ENCODE results near the gene PDCL2. TPM values are rescaled to one million over a fixed set of nuclear protein-coding genes. Genes with fewer than 3 reads are reported as not detected.

The PDCL2 gene, protein sequence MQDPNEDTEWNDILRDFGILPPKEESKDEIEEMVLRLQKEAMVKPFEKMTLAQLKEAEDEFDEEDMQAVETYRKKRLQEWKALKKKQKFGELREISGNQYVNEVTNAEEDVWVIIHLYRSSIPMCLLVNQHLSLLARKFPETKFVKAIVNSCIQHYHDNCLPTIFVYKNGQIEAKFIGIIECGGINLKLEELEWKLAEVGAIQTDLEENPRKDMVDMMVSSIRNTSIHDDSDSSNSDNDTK
- not detected for total RNA-seq

DNA sequence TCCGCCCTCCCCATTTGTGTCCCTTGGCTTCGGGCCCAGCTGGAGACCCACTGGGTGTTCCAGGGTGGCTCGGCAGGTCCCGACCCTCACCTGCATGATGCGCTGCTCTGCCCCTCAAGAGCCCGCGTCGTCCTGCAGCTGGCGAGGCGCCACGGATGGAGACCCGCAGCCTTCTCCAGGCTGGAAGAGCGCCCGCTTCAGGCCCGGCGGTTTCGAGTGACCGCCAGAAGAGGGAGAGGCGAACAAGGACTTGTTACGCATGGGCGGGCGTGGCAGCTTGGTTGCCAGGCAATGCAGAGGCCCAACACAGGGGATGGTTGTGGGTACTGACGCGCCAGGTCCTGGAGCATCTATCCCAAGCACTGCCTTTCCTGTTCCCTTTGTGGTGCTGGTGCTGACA, at the start of gene PDCL2:
TSS of gene PDCL2 (minus strand) at position 232 of the 400 bp plus-strand sequence. CDS start at position 96, 136 bp downstream.
- Histone ChIP-seq H3K4me1 (no peaks in the 10 kb centered on the region), H3K4me3 (no peak within 1 kb of the TSS), H3K27ac (no peak within 1 kb of the TSS), H3K9me3 (no peaks in the 10 kb centered on the region), H3K9ac (ENCODE audit: low read depth in 2 of 2, low read length in 2 of 2) (no peak within 1 kb of the TSS), H3K27me3 (no peaks in the 10 kb centered on the region), H3K36me3 (no peaks in the 10 kb centered on the region)
- intact Hi-C loops (cut with DNase I): no loop called here
- TF ChIP-seq, protein P1, sequence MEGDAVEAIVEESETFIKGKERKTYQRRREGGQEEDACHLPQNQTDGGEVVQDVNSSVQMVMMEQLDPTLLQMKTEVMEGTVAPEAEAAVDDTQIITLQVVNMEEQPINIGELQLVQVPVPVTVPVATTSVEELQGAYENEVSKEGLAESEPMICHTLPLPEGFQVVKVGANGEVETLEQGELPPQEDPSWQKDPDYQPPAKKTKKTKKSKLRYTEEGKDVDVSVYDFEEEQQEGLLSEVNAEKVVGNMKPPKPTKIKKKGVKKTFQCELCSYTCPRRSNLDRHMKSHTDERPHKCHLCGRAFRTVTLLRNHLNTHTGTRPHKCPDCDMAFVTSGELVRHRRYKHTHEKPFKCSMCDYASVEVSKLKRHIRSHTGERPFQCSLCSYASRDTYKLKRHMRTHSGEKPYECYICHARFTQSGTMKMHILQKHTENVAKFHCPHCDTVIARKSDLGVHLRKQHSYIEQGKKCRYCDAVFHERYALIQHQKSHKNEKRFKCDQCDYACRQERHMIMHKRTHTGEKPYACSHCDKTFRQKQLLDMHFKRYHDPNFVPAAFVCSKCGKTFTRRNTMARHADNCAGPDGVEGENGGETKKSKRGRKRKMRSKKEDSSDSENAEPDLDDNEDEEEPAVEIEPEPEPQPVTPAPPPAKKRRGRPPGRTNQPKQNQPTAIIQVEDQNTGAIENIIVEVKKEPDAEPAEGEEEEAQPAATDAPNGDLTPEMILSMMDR (IDR thresholded peaks at IDR 0.05): no peak
- no peak for DNase-seq

DNA sequence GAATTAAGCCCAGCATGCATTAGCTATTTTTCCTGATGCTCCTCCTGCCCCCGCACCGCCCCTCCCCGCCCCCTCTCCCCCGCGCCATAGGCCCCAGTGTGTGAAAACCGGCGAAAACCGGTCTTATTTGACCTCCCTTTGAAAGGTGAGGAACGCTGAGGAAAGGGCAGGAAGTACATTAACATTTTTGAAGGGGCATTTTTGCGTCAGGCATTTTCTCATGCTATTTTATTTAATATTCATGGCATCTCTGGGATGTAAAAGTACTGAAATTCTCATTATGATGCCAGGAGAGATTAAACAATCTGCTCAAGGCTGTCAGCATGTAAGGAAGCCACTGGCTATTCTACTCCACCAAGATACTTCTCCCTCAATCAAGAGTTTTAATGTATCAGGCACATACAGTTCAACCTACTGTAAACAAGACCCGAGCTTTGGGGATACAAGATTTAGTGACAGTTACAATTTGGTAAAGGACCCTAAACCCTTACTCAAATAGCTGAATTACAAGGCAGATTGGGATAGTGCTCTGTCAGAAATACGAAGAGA, 45.3 kb upstream of the PDCL2 start:
- no peak overlapping the region for H3K4me3 ChIP-seq
- peaks cover 27% of the 10 kb centered on the region for H3K27me3 ChIP-seq
- H3K9ac ChIP-seq (ENCODE audit: low read depth in 2 of 2, low read length in 2 of 2): no peak overlapping the region
- no peaks in the 10 kb centered on the region for H3K36me3 ChIP-seq
- TF ChIP-seq, protein P1 (IDR thresholded peaks at IDR 0.05): no peak
- no peaks in the 10 kb centered on the region for H3K4me1 ChIP-seq
- H3K27ac ChIP-seq: no peak overlapping the region
- no peak for DNase-seq
- intact Hi-C loops (cut with DNase I): loop anchor here (10.0 kb wide), 1 partner anchor 293 kb away; the partner anchor contains the start of gene SRD5A3
- H3K9me3 ChIP-seq: no peaks in the 10 kb centered on the region

DNA sequence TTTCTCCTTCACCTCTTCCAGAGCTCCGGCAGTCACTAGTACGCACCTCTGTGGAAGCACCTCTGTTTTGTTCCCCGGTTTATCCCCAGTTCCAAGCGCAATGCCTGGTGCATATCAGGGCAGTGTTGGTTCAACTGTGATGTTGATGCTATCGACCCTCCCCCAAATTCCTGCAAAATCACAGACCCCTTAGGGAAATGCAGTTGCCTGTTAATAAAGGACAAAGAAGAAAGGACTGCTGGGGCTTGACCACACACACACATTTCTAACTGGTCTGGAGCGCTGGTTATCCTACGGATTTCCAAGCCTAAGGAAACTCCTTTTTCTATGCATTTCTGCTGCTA, 44.6 kb upstream of the PDCL2 start:
- no peak overlapping the region for H3K27ac ChIP-seq
- no peak overlapping the region for H3K9ac ChIP-seq (ENCODE audit: low read depth in 2 of 2, low read length in 2 of 2)
- no peaks in the 10 kb centered on the region for H3K4me1 ChIP-seq
- DNase-seq: no peak
- TF ChIP-seq, protein P1 (IDR thresholded peaks at IDR 0.05): no peak
- no peak overlapping the region for H3K4me3 ChIP-seq
- peaks cover 27% of the 10 kb centered on the region for H3K27me3 ChIP-seq
- H3K9me3 ChIP-seq: no peaks in the 10 kb centered on the region
- intact Hi-C loops (cut with DNase I): loop anchor here (10.0 kb wide), 1 partner anchor 292 kb away; the partner anchor contains the start of gene SRD5A3
- H3K36me3 ChIP-seq: no peaks in the 10 kb centered on the region

DNA sequence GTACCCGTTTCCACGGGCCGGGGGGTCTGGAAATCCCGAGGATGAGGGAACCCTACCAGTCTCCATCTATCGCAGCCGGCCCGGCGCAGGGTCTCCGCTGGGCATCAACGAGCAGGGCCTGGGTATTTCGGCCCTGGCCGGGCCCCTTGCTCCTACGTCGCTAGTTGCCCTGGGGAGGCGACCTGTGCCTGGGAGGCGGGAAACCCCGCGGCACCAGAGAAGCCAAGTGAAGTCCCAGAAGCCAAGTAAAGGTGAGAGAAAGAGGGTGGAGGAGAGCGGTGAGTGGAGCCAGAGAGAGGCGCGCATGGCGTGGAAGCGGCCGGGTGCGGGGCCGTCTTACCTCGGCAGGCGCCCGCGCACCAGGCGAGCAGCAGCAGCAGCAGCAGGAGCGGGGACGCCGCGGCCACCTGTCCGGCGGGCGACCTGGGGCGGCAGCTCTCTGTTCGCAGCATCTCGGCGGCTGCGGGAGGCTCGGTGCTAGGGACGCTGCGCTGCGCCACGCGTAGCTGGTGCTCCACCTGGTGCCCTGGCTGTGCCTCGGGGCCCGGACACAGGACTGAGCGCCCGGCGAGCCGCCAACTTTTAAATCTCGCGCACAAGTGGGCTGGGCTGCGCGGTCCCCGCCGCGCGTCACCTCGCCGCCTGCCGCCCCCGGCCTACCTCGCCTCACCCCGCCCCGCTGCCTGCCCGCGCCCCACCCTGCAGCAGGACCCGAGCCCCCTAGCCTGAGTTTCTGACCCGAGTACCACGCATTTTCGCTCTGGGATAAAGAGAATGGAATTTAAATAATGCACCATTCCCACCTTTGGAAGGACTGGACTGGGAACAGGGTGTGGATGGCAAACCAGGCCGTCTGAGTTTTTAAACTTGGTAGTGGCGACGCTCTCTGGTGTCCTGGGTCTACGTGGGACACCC, 44.0 kb upstream of the PDCL2 start, which contains the start of gene NMU:
TSS of gene NMU (minus strand) at position 558 of the 915 bp plus-strand sequence. CDS start at position 452, 106 bp downstream.
- intact Hi-C loops (cut with DNase I): loop anchor here (10.0 kb wide), 1 partner anchor 291 kb away; the partner anchor contains the start of gene SRD5A3
- Histone ChIP-seq H3K9ac (ENCODE audit: low read depth in 2 of 2, low read length in 2 of 2) (no peak within 1 kb of the TSS), H3K9me3 (no peaks in the 10 kb centered on the region), H3K27me3 (peaks cover 27% of the 10 kb centered on the region), H3K4me1 (no peaks in the 10 kb centered on the region), H3K27ac (no peak within 1 kb of the TSS), H3K4me3 (peak within 1 kb of the TSS; percentile 30), H3K36me3 (no peaks in the 10 kb centered on the region)
- TF ChIP-seq, protein P1 (IDR thresholded peaks at IDR 0.05): no peak
- peak; percentile 57 for DNase-seq

DNA sequence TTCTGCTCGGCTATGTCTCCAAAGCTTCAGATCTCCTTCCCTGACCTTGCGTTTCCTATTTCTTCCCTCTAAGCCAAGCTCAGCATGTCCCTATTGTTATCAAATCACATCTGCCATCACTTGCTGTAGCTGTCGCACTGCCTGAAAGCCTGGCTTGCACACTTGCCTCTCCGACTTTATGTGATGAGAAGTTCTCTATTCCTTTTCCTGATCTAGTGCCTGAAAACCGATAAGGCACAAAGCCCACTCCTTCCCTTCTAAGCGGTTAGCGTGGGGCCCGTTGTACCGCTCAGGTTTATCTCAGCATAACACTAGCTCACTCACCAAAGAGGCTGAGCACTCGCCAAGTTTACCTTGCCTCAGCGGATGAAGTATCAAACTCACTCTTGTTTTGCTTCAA, 43.2 kb upstream of the PDCL2 start:
- H3K27me3 ChIP-seq: peaks cover 27% of the 10 kb centered on the region
- no peak for DNase-seq
- H3K4me3 ChIP-seq: no peak overlapping the region
- H3K9ac ChIP-seq (ENCODE audit: low read depth in 2 of 2, low read length in 2 of 2): no peak overlapping the region
- H3K4me1 ChIP-seq: no peaks in the 10 kb centered on the region
- intact Hi-C loops (cut with DNase I): loop anchor here (10.0 kb wide), 1 partner anchor 290 kb away; the partner anchor contains the start of gene SRD5A3
- no peak overlapping the region for H3K27ac ChIP-seq
- no peaks in the 10 kb centered on the region for H3K36me3 ChIP-seq
- TF ChIP-seq, protein P1 (IDR thresholded peaks at IDR 0.05): no peak
- H3K9me3 ChIP-seq: no peaks in the 10 kb centered on the region

All from colonic mucosa (tissue), 4 donors.